ENCODE results near the gene ANKEF1. TPM values are rescaled to one million over a fixed set of nuclear protein-coding genes. Genes with fewer than 3 reads are reported as not detected.
A peak's percentile ranks its signal among the peaks of the same experiment; 100 is the strongest.
"Not testable (repeated sequence)": the region's sequence is repeated elsewhere in the genome, so short reads cannot be mapped to it uniquely, and the experiment has no call there.

The ANKEF1 gene
- total RNA-seq, 1 experiment from 2014 or later: 11.4 TPM

DNA sequence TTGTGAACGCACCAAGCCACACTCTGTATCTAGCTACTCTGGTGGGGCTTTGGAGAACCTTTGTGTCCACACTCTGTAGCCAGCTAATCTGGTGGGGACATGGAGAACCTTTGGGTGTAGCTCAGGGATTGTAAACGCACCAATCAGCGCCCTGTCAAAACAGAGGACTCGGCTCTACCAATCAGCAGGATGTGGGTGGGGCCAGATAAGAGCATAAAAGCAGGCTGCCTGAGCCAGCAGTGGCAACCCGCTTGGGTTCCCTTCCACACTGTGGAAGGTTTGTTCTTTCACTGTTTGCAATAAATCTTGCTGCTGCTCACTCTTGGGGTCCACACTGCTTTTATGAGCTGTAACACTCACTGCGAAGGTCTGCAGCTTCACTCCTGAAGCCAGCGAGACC lies 2.5 kb upstream of the ANKEF1 start:
- DNase-seq (ENCODE audit: low read depth): not testable (repeated sequence)

DNA sequence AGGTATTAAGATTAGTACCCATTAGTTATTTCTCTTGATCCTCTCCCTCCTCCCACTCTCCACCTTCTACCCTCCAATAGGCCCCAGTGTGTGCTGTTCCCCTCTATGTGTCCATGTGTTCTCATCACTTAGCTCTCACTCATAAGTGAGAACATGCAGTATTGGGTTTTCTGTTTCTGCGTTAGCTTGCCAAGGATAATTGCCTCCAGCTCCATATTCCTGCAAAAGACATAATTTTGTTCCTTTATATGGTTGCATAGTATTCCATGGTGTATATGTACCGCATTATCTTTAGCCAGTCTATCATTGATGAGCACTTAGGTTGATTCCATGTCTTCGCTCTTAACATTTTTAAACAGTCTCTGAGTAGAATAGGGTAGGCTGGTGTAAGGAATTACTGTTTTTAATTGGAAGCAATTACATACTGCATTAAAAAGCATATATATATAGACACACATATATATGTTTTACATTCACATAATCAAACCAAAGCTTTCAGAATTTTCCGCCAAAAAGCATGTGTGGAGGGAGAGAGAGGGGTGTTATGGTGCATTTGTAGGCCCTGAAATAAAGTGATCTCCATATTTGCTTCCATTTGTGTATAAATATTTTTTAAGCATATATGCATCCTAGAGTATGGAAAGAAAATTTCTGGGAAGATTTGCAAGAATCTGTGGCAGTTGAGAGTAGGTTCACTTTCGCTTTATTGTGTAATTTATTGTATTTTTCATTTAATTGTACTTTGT lies 709 bp upstream of the ANKEF1 start:
- DNase-seq (ENCODE audit: low read depth): no peak

DNA sequence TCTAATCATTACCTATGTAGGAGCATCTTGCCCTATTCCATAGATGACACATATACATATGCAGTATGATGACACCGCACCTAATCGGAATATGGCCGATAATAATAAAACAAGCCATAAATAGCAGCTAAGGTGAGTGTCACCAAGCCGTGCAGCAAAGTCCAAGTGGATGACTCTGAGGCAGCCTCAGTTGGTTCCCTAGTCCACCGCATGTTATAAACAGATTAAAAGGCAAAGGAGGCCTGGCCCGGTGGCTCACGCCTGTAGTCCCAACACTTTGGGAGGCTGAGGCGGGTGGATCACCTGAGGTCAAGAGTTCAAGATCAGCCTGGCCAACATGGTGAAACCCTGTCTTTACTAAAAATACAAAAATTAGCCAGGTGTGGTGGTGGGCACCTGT lies 1.5 kb downstream of the ANKEF1 start:
- DNase-seq (ENCODE audit: low read depth): not testable (repeated sequence)

DNA sequence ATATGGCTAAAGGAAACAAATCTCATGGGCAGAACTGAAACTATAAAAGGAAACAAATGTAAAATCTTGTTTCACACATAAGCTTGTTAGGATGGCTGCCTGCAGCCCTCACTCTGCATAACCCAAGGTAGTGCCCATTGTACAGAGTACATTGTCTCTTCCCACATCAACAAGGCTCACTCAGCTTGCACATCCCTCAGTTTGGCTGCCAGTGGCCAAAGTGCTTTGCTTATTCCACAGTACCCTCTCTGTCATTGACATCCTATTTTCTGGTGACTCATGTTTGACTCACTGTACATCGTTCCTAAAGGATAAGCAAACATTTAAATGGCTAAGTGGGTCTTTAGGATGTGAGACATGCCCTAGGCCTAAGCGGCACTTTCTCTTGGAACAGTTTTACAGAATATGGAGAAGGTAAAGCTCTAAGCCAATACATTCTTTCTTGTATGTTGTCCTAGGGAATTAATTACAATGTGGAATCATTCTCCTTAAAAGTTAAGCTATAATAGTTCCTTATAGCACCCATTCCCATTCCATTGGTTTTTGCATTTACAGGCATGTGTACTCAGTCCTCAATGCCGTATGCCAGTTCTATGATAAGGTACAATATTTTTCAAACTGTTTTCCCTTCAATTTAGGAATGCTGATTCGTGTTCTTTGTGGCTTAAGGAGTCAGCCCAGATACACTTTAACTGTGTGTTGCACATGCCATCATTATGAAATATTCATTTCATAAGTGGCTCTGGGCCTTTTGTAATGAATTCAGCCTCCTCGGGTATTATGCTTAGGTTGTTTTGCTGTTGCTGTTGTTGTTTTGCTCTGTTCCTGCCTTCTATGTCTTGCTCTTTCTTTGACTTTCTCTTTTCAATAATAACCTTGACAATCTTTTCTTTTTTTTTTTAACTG lies 5.5 kb downstream of the ANKEF1 start:
- peak; percentile 96 for DNase-seq (ENCODE audit: low read depth)

DNA sequence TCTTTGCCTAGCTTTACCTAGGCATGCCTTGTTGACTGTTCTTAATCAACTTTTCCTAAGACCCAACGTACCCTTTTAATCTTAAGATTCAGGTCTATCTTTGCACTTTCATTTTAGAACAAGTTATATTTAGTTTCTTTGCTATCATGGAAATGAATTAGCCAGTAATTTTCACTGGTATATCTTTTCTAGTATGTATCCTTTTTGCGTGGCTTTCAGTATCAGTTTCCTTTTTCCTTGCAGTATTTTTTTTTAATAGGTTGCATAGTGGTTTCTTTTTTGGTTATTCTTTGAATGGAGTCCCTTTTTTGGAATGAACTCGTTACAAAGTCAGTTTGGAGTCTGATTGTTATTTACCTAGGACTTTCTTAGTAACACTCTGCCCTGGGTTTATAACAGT lies 7.3 kb downstream of the ANKEF1 start:
- no peak for DNase-seq (ENCODE audit: low read depth)

DNA sequence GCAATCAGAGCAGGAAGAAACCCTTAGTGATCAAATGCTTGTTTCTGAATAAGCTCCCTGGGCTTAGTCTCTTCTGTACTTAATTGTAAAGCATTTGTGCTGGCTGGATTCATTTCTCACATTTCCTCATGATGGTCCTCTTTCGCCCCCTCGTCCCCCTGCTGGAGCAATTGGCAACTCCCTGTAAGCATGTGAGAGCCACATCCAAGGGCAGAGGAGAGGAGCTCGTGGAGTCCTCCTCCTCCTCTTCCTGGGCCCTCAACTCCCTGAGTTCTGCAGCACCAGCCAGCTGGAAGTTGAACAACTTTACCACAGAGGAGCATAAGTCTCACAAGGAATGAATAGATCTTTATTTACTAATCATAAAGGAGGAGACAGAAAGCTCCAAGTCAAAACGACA lies 12.6 kb downstream of the ANKEF1 start:
- DNase-seq (ENCODE audit: low read depth): peak; percentile 50

DNA sequence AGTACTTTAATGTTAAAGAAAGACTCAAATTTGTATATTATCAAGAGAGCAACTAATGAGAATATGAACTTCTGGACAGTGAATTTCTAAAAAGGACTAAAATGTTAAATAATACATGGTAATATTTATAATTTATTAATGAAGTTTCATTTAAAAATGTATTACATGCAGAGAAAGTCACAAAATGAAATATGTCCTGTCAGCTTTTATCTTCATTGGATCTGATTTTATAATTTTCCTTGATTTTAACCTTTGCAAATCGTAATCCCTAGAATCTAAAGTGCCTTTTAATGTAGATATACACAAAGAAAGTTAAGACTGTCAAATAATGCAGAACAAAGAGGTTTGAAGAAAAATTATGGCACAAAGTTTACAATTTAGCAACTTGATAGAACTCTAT lies 16.4 kb downstream of the ANKEF1 start:
- DNase-seq (ENCODE audit: low read depth): no peak

DNA sequence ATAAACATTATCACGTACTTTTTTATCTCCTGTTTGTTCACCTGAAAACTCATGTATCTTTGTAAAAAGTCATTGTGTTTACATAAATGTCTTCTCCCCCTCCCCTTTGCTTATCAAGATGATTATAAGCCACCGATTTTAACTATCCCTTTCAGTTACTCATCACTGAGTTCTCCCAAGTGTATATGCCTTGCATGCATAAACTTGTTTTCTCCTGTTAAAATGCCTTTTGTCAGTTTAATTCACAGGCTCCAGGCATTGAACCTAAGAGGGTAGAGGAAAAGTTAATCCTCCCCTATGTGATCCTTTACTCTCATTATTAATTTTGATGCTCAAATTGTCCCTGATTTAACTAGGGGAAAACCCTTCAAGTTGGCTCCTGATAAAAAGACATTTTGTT lies 24.2 kb downstream of the ANKEF1 start:
- no peak for DNase-seq (ENCODE audit: low read depth)

DNA sequence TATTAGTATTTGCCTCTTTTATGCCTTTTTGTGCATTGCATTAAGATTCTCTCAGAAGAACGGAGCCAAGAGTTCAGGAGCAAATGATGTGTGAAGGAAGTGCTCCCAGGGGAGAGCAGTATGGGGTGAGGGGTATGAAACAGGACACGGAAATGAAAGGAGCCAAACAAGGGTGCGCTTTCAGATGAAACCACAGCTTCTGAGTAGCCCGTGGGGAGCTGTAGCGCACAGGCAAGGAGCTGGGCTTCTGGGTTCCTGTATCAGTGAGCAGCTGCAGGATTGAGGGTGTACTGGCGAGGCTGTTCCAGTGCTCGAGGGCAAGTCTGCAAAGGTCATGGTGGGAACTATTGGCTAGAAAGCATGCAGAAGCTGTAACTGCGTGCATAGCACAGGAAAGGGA lies 25.4 kb downstream of the ANKEF1 start:
- DNase-seq (ENCODE audit: low read depth): peak; percentile 98

DNA sequence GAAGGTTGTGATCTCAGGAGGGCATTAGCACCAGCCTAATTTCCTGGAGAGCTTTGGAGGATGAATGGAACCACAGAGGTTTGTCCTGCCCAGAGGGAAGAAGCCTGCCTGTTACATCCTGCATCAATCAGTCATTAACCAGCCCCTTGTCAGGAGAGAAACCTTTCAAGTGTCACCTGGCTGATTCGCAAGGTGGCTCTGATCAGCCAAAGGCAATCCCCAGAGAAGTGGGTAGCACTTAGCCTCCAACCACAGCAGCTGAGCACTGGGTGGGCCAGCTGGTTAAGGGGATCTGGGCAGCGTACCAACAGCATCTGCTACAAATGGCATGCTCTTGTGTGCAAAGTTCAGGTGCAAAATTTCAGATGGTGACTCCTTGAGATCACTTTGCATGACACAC lies 26.9 kb downstream of the ANKEF1 start:
- peak; percentile 66 for DNase-seq (ENCODE audit: low read depth)

DNA sequence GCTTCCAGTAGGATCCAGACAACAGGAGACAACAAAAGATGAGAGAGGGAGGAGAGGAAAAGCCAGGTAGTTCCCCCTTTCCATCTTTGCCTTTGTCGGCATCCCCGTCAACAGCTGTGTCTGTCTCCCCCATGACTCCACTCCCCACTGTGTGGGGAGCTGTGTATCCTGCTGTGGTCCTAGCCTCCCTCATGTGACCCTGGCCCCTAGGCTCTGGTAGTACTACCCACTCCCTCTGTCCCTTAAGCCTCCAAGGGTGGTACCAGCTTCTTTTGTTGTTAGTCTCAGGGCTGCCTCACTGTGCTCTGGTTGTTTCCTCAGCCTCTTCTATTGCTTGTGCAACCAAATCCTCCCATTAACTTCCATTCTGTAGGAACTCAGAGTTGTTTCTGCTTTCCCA lies 28.7 kb downstream of the ANKEF1 start:
- no peak for DNase-seq (ENCODE audit: low read depth)

DNA sequence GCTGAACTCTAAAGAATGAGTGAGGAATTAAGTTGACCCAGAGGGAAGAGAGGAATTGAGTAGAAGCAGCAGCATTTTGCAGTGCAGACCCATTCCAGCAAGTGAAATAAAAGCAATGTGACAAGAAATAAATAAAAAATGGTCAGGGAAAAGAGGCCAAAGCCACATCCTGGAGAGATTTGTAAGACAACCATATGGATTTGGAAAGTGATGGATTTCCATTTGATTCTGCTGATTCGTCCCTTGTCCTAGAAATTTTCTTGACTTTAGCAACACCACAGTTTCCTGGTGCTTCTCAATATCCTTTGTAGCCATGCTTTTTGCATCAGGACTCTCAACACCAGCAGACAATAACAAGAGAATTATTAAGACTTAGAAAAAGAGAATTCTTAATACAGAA lies 29.8 kb downstream of the ANKEF1 start:
- DNase-seq (ENCODE audit: low read depth): peak; percentile 53

DNA sequence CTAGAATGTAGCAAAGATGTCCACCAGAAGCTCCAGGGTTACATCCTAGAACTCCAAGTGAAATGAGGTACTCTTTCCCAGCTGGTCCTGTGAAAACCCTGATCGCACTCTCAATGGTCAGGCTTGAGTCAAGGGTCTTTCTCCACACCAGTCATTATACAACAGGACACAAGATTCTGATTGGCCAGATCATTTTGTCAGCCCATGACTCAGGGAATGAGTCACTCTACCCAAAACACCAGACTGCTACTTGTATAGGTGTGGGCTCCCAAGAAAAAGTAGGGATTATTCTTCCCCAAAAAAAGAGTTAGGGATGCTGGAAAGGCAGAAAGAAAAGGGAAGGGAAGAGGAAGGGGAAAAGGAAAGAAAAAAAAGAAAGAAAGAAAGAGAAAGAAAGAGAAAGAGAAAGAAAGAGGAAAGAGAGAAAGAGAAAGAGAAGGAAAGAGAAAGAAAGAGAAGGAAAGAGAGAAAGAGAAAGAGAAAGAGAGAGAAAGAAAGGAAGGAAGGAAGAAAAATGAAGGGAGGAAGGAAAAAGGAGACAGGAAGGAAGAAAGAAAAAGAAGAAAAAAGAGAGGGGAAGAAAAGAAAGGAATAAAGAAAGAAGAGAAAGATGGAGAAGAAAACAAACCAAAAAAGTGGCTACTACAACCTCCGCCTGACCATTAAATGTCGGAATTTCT lies 30.5 kb downstream of the ANKEF1 start:
- DNase-seq (ENCODE audit: low read depth): peak; percentile 84

DNA sequence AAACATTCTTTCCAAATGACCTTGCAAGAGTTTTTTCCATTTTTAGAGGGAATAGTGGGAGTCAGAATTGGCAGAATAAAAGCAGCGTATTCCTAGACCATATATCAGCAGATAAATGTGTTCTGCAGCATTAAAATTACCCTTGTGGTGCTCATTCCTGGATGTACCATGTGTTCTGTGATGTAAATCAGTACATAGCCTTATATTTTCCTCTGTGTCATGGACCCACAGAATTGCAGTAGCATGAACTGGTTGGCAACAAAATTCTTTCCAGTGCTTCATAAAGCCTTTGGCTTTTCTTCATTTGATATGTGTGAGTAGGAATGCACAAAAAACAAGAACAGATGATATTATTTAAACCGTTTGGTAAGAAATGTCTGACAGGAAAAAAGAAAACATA lies 32.5 kb downstream of the ANKEF1 start:
- peak; percentile 15 for DNase-seq (ENCODE audit: low read depth)

DNA sequence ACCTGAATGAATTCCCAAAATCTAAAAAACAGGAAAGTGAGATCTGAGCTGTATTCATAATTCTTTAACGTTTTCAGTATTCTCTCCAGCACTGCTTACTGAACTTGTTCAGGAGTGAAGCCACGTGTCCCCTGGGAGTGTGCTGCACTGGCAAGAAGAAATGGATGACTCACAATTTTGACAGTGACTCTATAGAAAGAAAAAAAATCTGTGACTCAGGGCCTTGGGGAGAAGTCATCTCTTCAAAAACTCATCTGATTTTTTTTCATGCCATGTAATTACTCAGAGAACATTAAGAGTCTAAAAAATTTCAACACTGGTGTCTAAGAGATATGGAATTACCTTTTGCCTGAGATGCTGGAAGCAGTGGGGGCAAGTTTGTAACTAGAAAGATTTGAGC lies 39.7 kb downstream of the ANKEF1 start:
- peak; percentile 97 for DNase-seq (ENCODE audit: low read depth)

DNA sequence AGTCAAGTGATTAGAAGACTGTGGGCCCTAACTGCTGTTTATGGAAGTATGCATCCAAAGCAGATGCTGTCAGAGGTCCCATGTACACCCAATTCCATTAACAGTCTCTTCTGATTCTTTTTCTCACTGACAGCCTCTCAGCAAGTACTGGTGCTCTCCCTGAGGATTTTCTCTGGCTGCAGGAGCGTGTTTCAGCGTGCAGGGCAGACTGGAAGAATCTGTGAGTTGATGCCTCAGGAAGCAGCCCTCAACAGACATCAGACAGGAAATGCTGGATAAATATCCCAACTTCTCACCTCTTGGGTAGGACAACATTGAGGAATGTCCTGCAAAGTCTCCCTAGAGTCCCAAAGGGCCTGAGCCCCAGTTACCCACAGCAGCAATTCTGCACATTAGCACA lies 40.8 kb downstream of the ANKEF1 start:
- no peak for DNase-seq (ENCODE audit: low read depth)

DNA sequence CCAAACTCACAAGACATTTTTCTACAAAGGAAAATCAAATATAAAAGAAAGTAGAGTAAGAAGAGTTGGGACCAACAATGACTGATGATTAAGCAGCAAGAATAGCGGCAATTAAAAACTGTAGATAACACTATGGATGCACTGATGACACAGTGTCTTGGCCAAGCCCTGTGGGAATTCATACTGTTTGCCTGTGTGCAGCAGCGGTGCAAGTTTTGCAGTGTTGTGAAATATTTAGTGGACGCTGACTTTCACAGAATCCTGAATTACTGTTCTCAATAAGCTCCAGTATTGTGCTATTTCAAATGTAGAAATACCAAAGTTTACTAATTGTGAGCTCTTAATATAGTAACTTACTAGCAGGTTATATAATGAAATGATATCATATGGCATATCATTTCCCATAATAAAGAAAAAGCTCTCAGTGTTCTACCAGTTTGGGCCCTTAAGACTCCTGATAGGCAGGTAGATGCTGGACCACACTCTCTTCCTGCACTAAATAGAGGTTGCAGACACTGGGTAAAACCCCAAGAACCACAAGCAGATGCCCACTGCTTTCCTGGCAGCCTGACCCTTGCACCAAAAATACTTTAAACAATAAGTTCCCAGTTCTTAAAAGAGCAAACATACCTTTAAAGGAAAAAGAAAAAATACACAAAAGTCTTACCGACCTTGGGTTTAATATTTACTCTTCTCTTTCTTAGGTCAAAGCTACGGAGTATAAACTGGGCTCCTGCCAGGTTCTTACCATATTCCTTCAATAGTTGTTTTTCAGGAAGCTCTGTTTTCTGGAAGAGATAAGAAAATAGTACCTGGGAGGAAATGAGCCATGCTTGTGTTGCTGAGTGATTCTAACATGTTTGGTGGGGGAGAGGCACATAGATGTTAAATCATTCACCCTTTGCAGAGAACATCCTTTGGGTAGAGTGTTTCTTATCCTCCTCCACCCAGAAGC lies 41.6 kb downstream of the ANKEF1 start:
- DNase-seq (ENCODE audit: low read depth): no peak

DNA sequence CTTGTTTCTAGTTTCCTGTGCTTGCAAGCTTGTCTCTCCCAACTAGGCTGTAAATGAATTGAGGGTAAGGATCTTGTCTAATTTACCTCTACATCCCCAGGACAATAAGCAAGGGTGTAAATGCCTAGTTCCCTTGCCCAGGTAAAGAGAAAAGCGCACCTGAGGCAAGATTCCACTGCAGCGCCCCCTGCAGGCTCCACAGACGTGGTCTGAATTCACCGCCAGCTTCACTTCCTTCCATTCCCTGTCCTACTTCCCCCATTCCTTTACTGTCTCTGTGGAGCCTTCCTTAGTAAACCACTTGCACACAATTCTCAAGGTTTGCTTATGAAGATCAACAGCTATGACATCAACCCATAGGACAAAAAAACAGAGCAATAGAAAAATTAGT lies 42.3 kb downstream of the ANKEF1 start:
- DNase-seq (ENCODE audit: low read depth): no peak

DNA sequence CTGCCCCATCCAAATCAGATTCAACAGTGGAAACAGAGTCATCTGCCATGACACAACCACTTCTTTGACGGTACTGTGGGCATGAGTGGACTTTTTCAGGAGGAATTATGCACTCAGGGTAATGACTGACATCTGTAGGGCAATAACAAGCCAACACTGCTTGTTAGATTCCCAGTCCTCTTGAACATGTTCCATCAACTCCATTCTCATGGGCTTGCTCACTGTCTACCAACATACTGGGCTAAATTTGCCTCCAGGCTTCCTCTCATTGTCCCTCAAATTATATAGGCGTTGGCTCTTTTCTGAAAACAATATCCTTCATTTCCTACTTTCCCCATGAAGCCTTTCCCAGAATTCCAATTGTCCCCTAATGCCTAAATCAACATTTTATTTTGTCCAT lies 43.1 kb downstream of the ANKEF1 start:
- no peak for DNase-seq (ENCODE audit: low read depth)

DNA sequence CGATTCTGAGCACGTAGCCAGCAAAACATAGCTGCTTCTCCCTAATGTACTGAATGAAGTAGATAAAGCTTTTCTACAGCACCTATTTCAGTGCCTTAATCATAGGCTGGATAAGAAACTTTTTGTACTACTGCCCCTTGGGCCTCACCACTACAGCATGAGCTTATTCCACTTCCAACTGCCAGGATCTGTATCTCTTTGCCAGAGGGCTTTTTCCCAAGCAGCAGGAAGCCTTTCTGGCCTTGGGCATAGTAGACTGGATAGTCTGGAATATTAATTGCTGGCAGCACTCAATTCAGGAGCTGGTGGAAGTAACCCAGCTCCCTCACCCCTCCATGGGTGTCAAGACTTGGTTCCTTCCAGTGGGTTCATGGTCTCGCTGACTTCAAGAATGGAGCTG lies 43.6 kb downstream of the ANKEF1 start:
- no peak for DNase-seq (ENCODE audit: low read depth)

DNA sequence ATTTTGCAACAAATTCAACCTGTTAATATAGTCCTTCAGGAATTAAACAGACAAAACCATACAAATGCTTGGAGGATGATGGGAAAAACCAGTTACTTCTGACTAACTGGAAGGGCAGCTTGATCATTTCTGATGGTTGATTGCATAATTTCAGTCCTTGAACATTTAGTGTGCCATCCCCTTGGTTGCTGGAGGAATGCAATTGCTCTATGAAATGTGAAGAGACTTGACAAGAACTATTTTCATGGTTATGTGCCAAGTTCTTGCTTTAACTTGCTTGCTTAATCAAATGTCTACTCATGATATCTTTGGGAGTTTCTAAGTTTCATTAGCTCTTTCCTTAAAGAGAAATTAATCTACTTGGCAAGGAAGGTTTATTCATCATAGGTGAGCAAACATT lies 45.2 kb downstream of the ANKEF1 start:
- DNase-seq (ENCODE audit: low read depth): peak; percentile 54
